H1 (cell line): ENCODE results near the gene RPS19. TPM values are rescaled to one million over a fixed set of nuclear protein-coding genes. Genes with fewer than 3 reads are reported as not detected.

ENCODE experiments used
- CTBP2 ChIP-seq: IDR thresholded peaks from 2 replicates; pipeline ENCODE4 v1.7.0; 2011; ENCODE audit warnings: borderline replicate concordance, mild to moderate bottlenecking, moderate library complexity, mixed read lengths, low read length; ENCODE audit not compliant: insufficient read depth, insufficient read length
- GTF2F1 ChIP-seq: IDR thresholded peaks from 2 replicates; pipeline ENCODE4 v1.6.1; 2012; ENCODE audit warnings: low read depth, low read length, improper control_type of control experiment, borderline replicate concordance
- HDAC6 ChIP-seq: IDR thresholded peaks from one replicate; pipeline ENCODE4 v1.7.1; 2012; ENCODE audit warnings: low read depth, mild to moderate bottlenecking, inconsistent platforms, low read length, moderate library complexity
- POLR2AphosphoS5 ChIP-seq: IDR thresholded peaks from 2 replicates; pipeline ENCODE4 v1.6.1; 2011; ENCODE audit warnings: low read depth, low read length
- SP1 ChIP-seq: IDR thresholded peaks from 2 replicates; pipeline ENCODE4 v1.6.1; 2011; ENCODE audit warnings: low read depth, low read length
- SRF ChIP-seq: IDR thresholded peaks from 2 replicates; pipeline ENCODE4 v1.6.1; 2011; ENCODE audit warnings: mild to moderate bottlenecking, low read depth, low read length, moderate library complexity
- TBP ChIP-seq: IDR thresholded peaks from 2 replicates; pipeline ENCODE4 v1.6.1; 2011; ENCODE audit warnings: low read depth, low read length, improper control_type of control experiment
- polyA plus RNA-seq, 7 experiments: library from polyadenylated mRNA; depleted of rRNA in 3 of 7; stranded (reverse) in 5 of 7; unstranded in 2 of 7; fragments of >200 nt in 5 of 7; fragments of 200-250 nt in 2 of 7; gene quantifications; 1 replicate in 5 of 7; 2 replicates in 1 of 7; 4 replicates in 1 of 7; pipeline versions ENCODE4 v1.2.1 to v1.2.3, GENCODE V29; 2011 to 2013; ENCODE audit warnings: missing spikeins in 2 of 7, mixed read lengths in 2 of 7
- total RNA-seq: library from RNA; stranded (reverse); fragmentation: NEBNext Ultra II Directional; extraction: Animal tissue kit (Norgen Biotek cat#: 25700); gene quantifications from 2 replicates; pipeline ENCODE4 v1.2.1, GENCODE V29; 2021

RPS19 gene
- total and polyA plus RNA-seq, 2 of the 8 experiments (the other 6 are each of a cell fraction or from before 2014, with no cell fraction given), result 2,817 to 5,751 TPM

GRCh38 chr19:41850381-41850780 lies 9.7 kb upstream of the RPS19 start (continued):
- no peak for TF ChIP-seq POLR2AphosphoS5
- no peak for TF ChIP-seq HDAC6
- no peak for TF ChIP-seq GTF2F1
- TF ChIP-seq TBP, result no peak
- no peak for TF ChIP-seq CTBP2
- TF ChIP-seq SRF, result no peak
- no peak for TF ChIP-seq SP1
